Trophoblast cell (in vitro differentiated cells and primary cell): ENCODE measurements around the gene IFT57.
A peak's percentile ranks its signal among the peaks of the same experiment; 100 is the strongest.

ENCODE experiments used
- DNase-seq, 2 donors: peaks; one replicate each; pipeline ENCODE4 v3.0.0-alpha.2; 2016
- H2AFZ ChIP-seq: 2 replicates; pipeline ENCODE4 v1.6.1; 2013; ENCODE audit warnings: low read length, moderate library complexity, mild to moderate bottlenecking; ENCODE audit not compliant: insufficient read depth, poor library complexity
- H2AK5ac ChIP-seq: 2 replicates; pipeline ENCODE4 v1.6.1; 2013; ENCODE audit warnings: mild to moderate bottlenecking, low read length
- H2BK120ac ChIP-seq: 2 replicates; pipeline ENCODE4 v1.6.1; 2013; ENCODE audit warnings: low read length, mild to moderate bottlenecking, moderate library complexity; ENCODE audit not compliant: insufficient read depth, poor library complexity
- H2BK12ac ChIP-seq: 2 replicates; pipeline ENCODE4 v1.6.1; 2013; ENCODE audit warnings: mild to moderate bottlenecking, low read length, moderate library complexity
- H2BK5ac ChIP-seq: 2 replicates; pipeline ENCODE4 v1.6.1; 2013; ENCODE audit warnings: low read length, low read depth, moderate library complexity, mild to moderate bottlenecking; ENCODE audit not compliant: poor library complexity
- H3K14ac ChIP-seq: 2 replicates; pipeline ENCODE4 v1.6.1; 2013; ENCODE audit warnings: mild to moderate bottlenecking, low read length
- H3K18ac ChIP-seq: 2 replicates; pipeline ENCODE4 v1.6.1; 2013; ENCODE audit warnings: mild to moderate bottlenecking, low read length
- H3K23ac ChIP-seq: 2 replicates; pipeline ENCODE4 v1.6.1; 2013; ENCODE audit warnings: low read length
- H3K27ac ChIP-seq: 2 replicates; pipeline ENCODE4 v1.5.1; 2013; ENCODE audit warnings: low read depth, mild to moderate bottlenecking, inconsistent platforms, low read length, moderate library complexity
- H3K27me3 ChIP-seq: 2 replicates; pipeline ENCODE4 v1.6.1; 2013; ENCODE audit warnings: inconsistent platforms, mild to moderate bottlenecking, low read length, moderate library complexity; ENCODE audit not compliant: insufficient read depth
- H3K36me3 ChIP-seq, 2 experiments: 1 replicate in 1 of 2; 2 replicates in 1 of 2; pipeline ENCODE4 v1.6.1; 2013; ENCODE audit warnings: low read length in 2 of 2, mild to moderate bottlenecking in 2 of 2, moderate library complexity in 1 of 2; ENCODE audit not compliant: insufficient read depth in 2 of 2, control insufficient read depth in 1 of 2
- H3K4ac ChIP-seq: 2 replicates; pipeline ENCODE4 v1.6.1; 2013; ENCODE audit warnings: low read depth, mild to moderate bottlenecking, low read length, moderate library complexity
- H3K4me1 ChIP-seq, 2 experiments: 1 replicate in 1 of 2; 2 replicates in 1 of 2; pipeline ENCODE4 v1.6.1; 2013; ENCODE audit warnings: low read length in 2 of 2, mild to moderate bottlenecking in 2 of 2, moderate library complexity in 1 of 2; ENCODE audit not compliant: insufficient read depth in 2 of 2, control insufficient read depth in 1 of 2
- H3K4me2 ChIP-seq: 2 replicates; pipeline ENCODE4 v1.6.1; 2013; ENCODE audit warnings: inconsistent platforms, mild to moderate bottlenecking, low read length, moderate library complexity
- H3K4me3 ChIP-seq: 2 replicates; pipeline ENCODE4 v1.5.1; 2013; ENCODE audit warnings: mild to moderate bottlenecking, low read depth, low read length, inconsistent platforms
- H3K79me1 ChIP-seq: one replicate; pipeline ENCODE4 v1.6.1; 2013; ENCODE audit warnings: low read length
- H3K79me2 ChIP-seq: 2 replicates; pipeline ENCODE4 v1.6.1; 2013; ENCODE audit warnings: low read length, mild to moderate bottlenecking; ENCODE audit not compliant: control insufficient read depth, insufficient read depth, poor library complexity
- H3K9ac ChIP-seq: 2 replicates; pipeline ENCODE4 v1.6.1; 2013; ENCODE audit warnings: mild to moderate bottlenecking, low read length
- H3K9me3 ChIP-seq: 2 replicates; pipeline ENCODE4 v1.6.1; 2013; ENCODE audit warnings: low read depth, mild to moderate bottlenecking, control low read depth, inconsistent platforms, low read length; ENCODE audit not compliant: insufficient read depth
- H4K12ac ChIP-seq: 2 replicates; pipeline ENCODE4 v1.6.1; 2013; ENCODE audit warnings: low read depth, mild to moderate bottlenecking, low read length, moderate library complexity
- H4K8ac ChIP-seq: 2 replicates; pipeline ENCODE4 v1.6.1; 2013; ENCODE audit warnings: low read depth, mild to moderate bottlenecking, low read length, moderate library complexity
- H4K91ac ChIP-seq: one replicate; pipeline ENCODE4 v1.6.1; 2013; ENCODE audit warnings: low read depth, mild to moderate bottlenecking, low read length, moderate library complexity
- WGBS: extraction: QIAGEN DNeasy Blood & Tissue Kit; methylation state at CpG from one replicate; pipeline ENCODE4 v1.1.7; 2013; ENCODE audit warnings: missing lambda C conversion rate; ENCODE audit not compliant: insufficient read length, insufficient coverage; ENCODE audit errors: extremely low coverage; 5-methylcytosine and 5-hydroxymethylcytosine counted together

Gene IFT57

GRCh38 chr3:108118038-108118768 lies 104.0 kb downstream of the IFT57 start:
- no peak for DNase-seq
- peaks cover 2% of the 10 kb centered on the region for H3K79me1 ChIP-seq
- no peak overlapping the region for H3K27ac ChIP-seq
- peaks cover 2 to 9% of the 10 kb centered on the region in 2 experiments for H3K4me1 ChIP-seq
- H3K4ac ChIP-seq: no peak overlapping the region
- no peaks in the 10 kb centered on the region for H3K9me3 ChIP-seq
- H4K8ac ChIP-seq: peak overlapping the region; percentile 18
- H2AFZ ChIP-seq: no peak overlapping the region
- no peaks in the 10 kb centered on the region for H3K36me3 ChIP-seq
- no peaks in the 10 kb centered on the region for H3K27me3 ChIP-seq
- peak overlapping the region; percentile 32 for H2BK5ac ChIP-seq
- WGBS: no CpG with 5 or more reads among the region's 6 CpGs
- H3K4me3 ChIP-seq: no peak overlapping the region
- H2BK120ac ChIP-seq: peak overlapping the region; percentile 38
- H3K14ac ChIP-seq: no peak overlapping the region
- peak overlapping the region; percentile 56 for H2BK12ac ChIP-seq
- H3K9ac ChIP-seq: no peak overlapping the region
- H2AK5ac ChIP-seq: peak overlapping the region; percentile 73
- no peaks in the 10 kb centered on the region for H3K79me2 ChIP-seq
- no peak overlapping the region for H3K23ac ChIP-seq
- H3K4me2 ChIP-seq: no peak overlapping the region
- H4K12ac ChIP-seq: no peak overlapping the region
- H3K18ac ChIP-seq: no peak overlapping the region
- H4K91ac ChIP-seq: peak overlapping the region; percentile 16

GRCh38 chr3:108117241-108117775 lies 104.9 kb downstream of the IFT57 start:
- H2BK12ac ChIP-seq: peak overlapping the region; percentile 56
- H2BK5ac ChIP-seq: no peak overlapping the region
- no peak overlapping the region for H2AK5ac ChIP-seq
- H3K79me1 ChIP-seq: peaks cover 2% of the 10 kb centered on the region
- H3K27me3 ChIP-seq: no peaks in the 10 kb centered on the region
- H2BK120ac ChIP-seq: no peak overlapping the region
- no peak overlapping the region for H2AFZ ChIP-seq
- no peak overlapping the region for H3K27ac ChIP-seq
- H3K18ac ChIP-seq: no peak overlapping the region
- DNase-seq: peak in 1 of 2 donors; percentile 29
- no peak overlapping the region for H3K4ac ChIP-seq
- H3K4me1 ChIP-seq: peaks cover 2 to 9% of the 10 kb centered on the region in 2 experiments
- H3K9ac ChIP-seq: no peak overlapping the region
- no peak overlapping the region for H3K4me2 ChIP-seq
- H4K8ac ChIP-seq: no peak overlapping the region
- H3K9me3 ChIP-seq: no peaks in the 10 kb centered on the region
- H4K91ac ChIP-seq: no peak overlapping the region
- H3K14ac ChIP-seq: no peak overlapping the region
- no peak overlapping the region for H3K23ac ChIP-seq
- H3K4me3 ChIP-seq: no peak overlapping the region
- no peaks in the 10 kb centered on the region for H3K36me3 ChIP-seq
- no peak overlapping the region for H4K12ac ChIP-seq
- no CpG with 5 or more reads among the region's 6 CpGs for WGBS
- no peaks in the 10 kb centered on the region for H3K79me2 ChIP-seq

GRCh38 chr3:108114423-108115065 lies 107.7 kb downstream of the IFT57 start:
- Histone ChIP-seq H2BK12ac (no peak overlapping the region), H3K14ac (no peak overlapping the region), H3K4me2 (peak overlapping the region; percentile 18), H3K79me1 (peaks cover 2% of the 10 kb centered on the region), H4K8ac (no peak overlapping the region), H3K79me2 (no peaks in the 10 kb centered on the region), H3K18ac (no peak overlapping the region), H3K9me3 (no peaks in the 10 kb centered on the region), H2AK5ac (no peak overlapping the region), H2BK120ac (no peak overlapping the region), H4K12ac (no peak overlapping the region), H2BK5ac (no peak overlapping the region), H4K91ac (no peak overlapping the region), H3K4me3 (no peak overlapping the region), H3K4ac (no peak overlapping the region), H3K27ac (no peak overlapping the region), H3K23ac (no peak overlapping the region), H3K27me3 (no peaks in the 10 kb centered on the region), H3K9ac (no peak overlapping the region), H3K36me3 (no peaks in the 10 kb centered on the region), H2AFZ (no peak overlapping the region), H3K4me1 (peaks cover 2 to 9% of the 10 kb centered on the region in 2 experiments)
- WGBS: no CpG with 5 or more reads among the region's 16 CpGs
- peak; percentile 76 to 89 for DNase-seq

DNA sequence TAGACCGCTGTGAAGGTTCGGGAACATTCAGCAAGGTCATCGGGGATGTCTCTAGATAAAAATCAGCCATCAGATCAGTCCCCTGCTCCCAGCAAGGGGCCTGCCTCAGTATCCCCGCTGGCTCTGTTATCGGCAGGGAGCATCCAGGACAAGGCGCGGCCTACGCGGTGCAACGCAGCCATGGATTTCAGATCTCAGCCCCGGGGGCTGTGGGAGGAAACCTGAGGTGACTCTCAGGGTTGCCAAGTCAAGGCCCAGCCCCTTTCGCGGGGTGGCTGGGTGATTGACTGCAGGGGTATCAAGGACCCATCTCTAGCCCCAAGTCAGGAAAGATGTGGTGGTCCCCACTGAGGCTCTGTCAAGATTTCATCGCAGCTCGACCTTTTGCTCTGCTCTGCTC lies 108.2 kb downstream of the IFT57 start:
- no peak overlapping the region for H2BK12ac ChIP-seq
- no peak overlapping the region for H4K91ac ChIP-seq
- peaks cover 2 to 9% of the 10 kb centered on the region in 2 experiments for H3K4me1 ChIP-seq
- H3K27me3 ChIP-seq: no peaks in the 10 kb centered on the region
- no peak overlapping the region for H2AK5ac ChIP-seq
- no peak overlapping the region for H3K27ac ChIP-seq
- H3K9ac ChIP-seq: no peak overlapping the region
- H3K9me3 ChIP-seq: no peaks in the 10 kb centered on the region
- no peak overlapping the region for H3K4ac ChIP-seq
- no peak overlapping the region for H2AFZ ChIP-seq
- no peak overlapping the region for H4K12ac ChIP-seq
- no peak overlapping the region for H3K18ac ChIP-seq
- no peak overlapping the region for H2BK5ac ChIP-seq
- no peaks in the 10 kb centered on the region for H3K79me2 ChIP-seq
- no peak overlapping the region for H3K4me2 ChIP-seq
- H3K4me3 ChIP-seq: no peak overlapping the region
- H2BK120ac ChIP-seq: no peak overlapping the region
- H4K8ac ChIP-seq: no peak overlapping the region
- no peak for DNase-seq
- H3K14ac ChIP-seq: no peak overlapping the region
- no CpG with 5 or more reads among the region's 15 CpGs for WGBS
- H3K79me1 ChIP-seq: peaks cover 2% of the 10 kb centered on the region
- H3K23ac ChIP-seq: no peak overlapping the region
- no peaks in the 10 kb centered on the region for H3K36me3 ChIP-seq
